ENCODE measurements around the gene ANKUB1. TPM values are rescaled to one million over a fixed set of nuclear protein-coding genes. Genes with fewer than 3 reads are reported as not detected.

ANKUB1 gene
- total and polyA plus RNA-seq, 9 of the 15 experiments (the other 6 are each of a cell fraction or from before 2014, with no cell fraction given) = not detected

DNA sequence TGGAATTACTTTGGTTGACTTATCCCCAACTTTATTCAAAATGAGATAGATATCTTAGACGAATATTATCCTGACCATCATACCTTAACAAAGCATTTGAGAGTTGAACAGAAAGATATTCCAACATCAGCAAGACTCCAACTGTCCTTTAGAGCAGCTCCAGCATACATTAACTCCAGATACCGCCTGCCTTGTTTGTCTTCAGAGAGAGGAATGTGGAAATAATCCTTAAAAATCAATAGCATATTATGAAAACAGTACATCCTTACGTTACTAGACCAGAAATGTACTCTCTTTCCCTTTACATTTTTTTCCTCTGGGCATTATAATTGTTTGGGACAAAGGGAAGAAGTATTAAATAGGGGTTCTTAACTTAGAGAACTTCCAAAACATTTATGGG, 1.7 kb downstream of the ANKUB1 start:
- Histone ChIP-seq H2AFZ (ENCODE audit: low read depth, low read length) (no peak overlapping the region), H3K4me3 (no peak overlapping the region), H3K36me3 (ENCODE audit: control insufficient read depth, insufficient read depth, low read length) (no peaks in the 10 kb centered on the region), H3K4me1 (replicated peaks in 1 of 2; ENCODE audit: control insufficient read depth in 2 of 2, insufficient read depth in 2 of 2, low read length in 2 of 2) (no peaks in the 10 kb centered on the region), H3K4me2 (ENCODE audit: insufficient read depth, low read length) (no peak overlapping the region), H3K9me3 (replicated peaks; ENCODE audit: control insufficient read depth, insufficient read depth, low read depth, low read length) (no peaks in the 10 kb centered on the region), H4K20me1 (replicated peaks; ENCODE audit: control insufficient read depth, insufficient read depth, low read length) (no peaks in the 10 kb centered on the region), H3K27me3 (ENCODE audit: control insufficient read depth in 2 of 2, insufficient read depth in 2 of 2, low read length in 2 of 2) (peaks cover 0 to 4% of the 10 kb centered on the region in 2 experiments; a peak in 1 of 5 replicates), H3K27ac (ENCODE audit: extremely low read depth, low read depth, low read length) (no peak overlapping the region), H3K79me2 (ENCODE audit: control insufficient read depth, insufficient read depth, low read length) (no peaks in the 10 kb centered on the region), H3K9ac (ENCODE audit: insufficient read depth in 1 of 2, low read depth in 2 of 2, low read length in 2 of 2) (no peak overlapping the region), H3K9me1 (ENCODE audit: control insufficient read depth, insufficient read depth, low read length) (no peaks in the 10 kb centered on the region)
- no peak for DNase-seq (ENCODE audit: extremely low read depth in 1 of 4, low spot score in 3 of 4)
- CTCF ChIA-PET (ENCODE audit: low intra/inter-chr PET ratio) = no interaction called here
- TF ChIP-seq ZBTB12 (CRISPR knock-in tag; IDR thresholded peaks at IDR 0.05) = no peak
- no peak for TF ChIP-seq ZNF785 (CRISPR knock-in tag; IDR thresholded peaks at IDR 0.05)
- TF ChIP-seq, protein P1, sequence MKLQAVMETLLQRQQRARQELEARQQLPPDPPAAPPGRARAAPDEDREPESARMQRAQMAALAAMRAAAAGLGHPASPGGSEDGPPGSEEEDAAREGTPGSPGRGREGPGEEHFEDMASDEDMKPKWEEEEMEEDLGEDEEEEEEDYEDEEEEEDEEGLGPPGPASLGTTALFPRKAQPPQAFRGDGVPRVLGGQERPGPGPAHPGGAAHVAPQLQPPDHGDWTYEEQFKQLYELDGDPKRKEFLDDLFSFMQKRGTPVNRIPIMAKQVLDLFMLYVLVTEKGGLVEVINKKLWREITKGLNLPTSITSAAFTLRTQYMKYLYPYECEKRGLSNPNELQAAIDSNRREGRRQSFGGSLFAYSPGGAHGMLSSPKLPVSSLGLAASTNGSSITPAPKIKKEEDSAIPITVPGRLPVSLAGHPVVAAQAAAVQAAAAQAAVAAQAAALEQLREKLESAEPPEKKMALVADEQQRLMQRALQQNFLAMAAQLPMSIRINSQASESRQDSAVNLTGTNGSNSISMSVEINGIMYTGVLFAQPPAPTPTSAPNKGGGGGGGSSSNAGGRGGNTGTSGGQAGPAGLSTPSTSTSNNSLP (IDR thresholded peaks at IDR 0.05; ENCODE audit: borderline replicate concordance, low read depth, low read length) = no peak
- no peak for TF ChIP-seq THRAP3 (IDR thresholded peaks at IDR 0.05; ENCODE audit: borderline replicate concordance)
- TF ChIP-seq ELK1 (CRISPR knock-in tag; IDR thresholded peaks at IDR 0.05) = no peak
- no peak for TF ChIP-seq EP400 (IDR thresholded peaks at IDR 0.05)
- no peak for TF ChIP-seq ZNF408 (CRISPR knock-in tag; IDR thresholded peaks at IDR 0.05; ENCODE audit: low read depth)
- in situ Hi-C loops (cut with MboI) = no loop called here
- no TSS peak for BruUV-seq (replicated peaks)
- POLR2A ChIA-PET = no interaction called here
- WGBS (ENCODE audit: insufficient coverage, low coverage, missing lambda C conversion rate) = 2% methylated on average over 3 of the region's 3 CpGs
- no peak for ATAC-seq
- intact Hi-C loops (cut with micrococcal nuclease) = no loop called here
- no peak for FAIRE-seq
